Activated naive CD8-positive, alpha-beta T cell treated with anti-CD3 and anti-CD28 coated beads, Interleukin-2, amount 10 ng/mL, durations not matched to agents 7 days and 5 days (primary cell): ENCODE data around the gene LMAN2L. TPM values are rescaled to one million over a fixed set of nuclear protein-coding genes. Genes with fewer than 3 reads are reported as not detected.

ENCODE experiments used
- ATAC-seq: fragments of 150-1000 bp; cut with Tn5 transposase; one replicate; pipeline ENCODE4 v1.10.0; 2021; ENCODE audit warnings: low read depth, moderate library complexity
- POLR2A ChIA-PET: fragments of 350-600 bp; sonication (Branson Sonifier 250); formaldehyde crosslinking; loops from one replicate; lab custom pipeline; 2021; ENCODE audit warnings: antibody characterized with exemption; lab: Charles Lee
- DNase-seq: peaks from one replicate; pipeline ENCODE4 v3.0.0; 2021
- H3K27ac Mint-ChIP-seq: one replicate; pipeline ENCODE4 v1.8.0; 2022; ENCODE audit warnings: mild to moderate bottlenecking, mixed read lengths
- H3K27me3 Mint-ChIP-seq: one replicate; pipeline ENCODE4 v1.8.0; 2022; ENCODE audit warnings: mild to moderate bottlenecking, moderate library complexity, mixed read lengths
- H3K36me3 Mint-ChIP-seq: one replicate; pipeline ENCODE4 v1.8.0; 2021; ENCODE audit warnings: mild to moderate bottlenecking, mixed read lengths
- H3K4me1 Mint-ChIP-seq: one replicate; pipeline ENCODE4 v1.8.0; 2021; ENCODE audit warnings: mixed read lengths
- H3K4me3 Mint-ChIP-seq: one replicate; pipeline ENCODE4 v1.8.0; 2022; ENCODE audit warnings: mild to moderate bottlenecking, moderate library complexity, mixed read lengths
- H3K9me3 Mint-ChIP-seq: one replicate; pipeline ENCODE4 v1.8.0; 2021; ENCODE audit warnings: mixed read lengths
- total RNA-seq, 2 experiments: library from RNA; stranded (reverse); gene quantifications; one replicate each; pipeline ENCODE4 v1.2.3, GENCODE V29; 2021

The LMAN2L gene
- total RNA-seq, 2 experiments from 2014 or later, result 7.2 to 7.3 TPM

- Mint-ChIP-seq H3K9me3 (no peaks in the 10 kb centered on the region), H3K27me3 (peaks cover 9% of the 10 kb centered on the region), H3K36me3 (no peaks in the 10 kb centered on the region), H3K4me1 (no peaks in the 10 kb centered on the region), H3K4me3 (no peak overlapping the region), H3K27ac (no peak overlapping the region)
- ATAC-seq (no peak), DNase-seq (no peak)
- POLR2A ChIA-PET, result no interaction called here
Observed at GRCh38 chr2:96753661-96754282, 13.9 kb upstream of the LMAN2L start.

- Mint-ChIP-seq H3K4me3 (no peak overlapping the region), H3K27ac (no peak overlapping the region), H3K36me3 (no peaks in the 10 kb centered on the region), H3K9me3 (no peaks in the 10 kb centered on the region), H3K4me1 (no peaks in the 10 kb centered on the region), H3K27me3 (peaks cover 9% of the 10 kb centered on the region)
- POLR2A ChIA-PET, result no interaction called here
- no peak for ATAC-seq
- DNase-seq, result no peak
Observed at GRCh38 chr2:96751800-96752199, 11.9 kb upstream of the LMAN2L start.

- ATAC-seq (no peak), DNase-seq (no peak)
- Mint-ChIP-seq H3K36me3 (no peaks in the 10 kb centered on the region), H3K9me3 (no peaks in the 10 kb centered on the region), H3K27ac (no peak overlapping the region), H3K27me3 (peaks cover 12% of the 10 kb centered on the region), H3K4me1 (peaks cover 2% of the 10 kb centered on the region), H3K4me3 (no peak overlapping the region)
- POLR2A ChIA-PET, result no interaction called here
Observed at GRCh38 chr2:96747061-96747617, 7.3 kb upstream of the LMAN2L start.

DNA sequence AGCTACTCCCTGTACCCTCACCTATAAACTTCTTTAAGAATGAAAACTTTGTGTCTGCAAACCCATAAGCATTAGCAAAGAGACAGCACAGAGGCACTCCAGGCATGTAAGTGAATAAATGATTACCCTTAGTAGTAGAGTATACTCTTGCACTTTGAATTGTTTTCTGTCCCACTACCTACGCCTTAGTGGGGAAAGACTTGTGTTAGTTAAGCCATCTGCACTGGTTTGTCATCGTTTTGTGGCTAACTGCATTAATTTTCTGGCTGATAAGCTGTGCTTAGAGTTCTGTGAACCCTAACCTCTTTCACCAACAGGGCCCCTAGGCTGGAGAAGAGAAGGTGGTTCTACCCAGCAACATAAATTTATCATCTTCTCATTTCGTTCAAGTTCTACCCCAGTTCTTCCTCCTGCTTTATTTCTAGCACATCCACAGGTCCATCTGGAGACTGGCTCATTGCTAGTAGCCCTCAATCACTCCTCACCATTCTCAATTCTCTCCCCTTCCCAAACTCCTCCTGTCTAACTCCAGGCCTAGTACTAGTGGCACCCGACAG, 710 bp downstream of the LMAN2L start:
- POLR2A ChIA-PET, result interaction anchor here (0.7 kb wide), 1 partner anchor 99 kb away, joined by 3 read pairs; no protein-coding TSS in a partner anchor
- peaks cover 5% of the 10 kb centered on the region for H3K27me3 Mint-ChIP-seq
- no peaks in the 10 kb centered on the region for H3K9me3 Mint-ChIP-seq
- ATAC-seq, result no peak
- H3K4me3 Mint-ChIP-seq, result peak overlapping the region; percentile 95
- peaks cover 2% of the 10 kb centered on the region for H3K36me3 Mint-ChIP-seq
- peaks cover 19% of the 10 kb centered on the region for H3K4me1 Mint-ChIP-seq
- peak overlapping the region; percentile 88 for H3K27ac Mint-ChIP-seq
- no peak for DNase-seq

- POLR2A ChIA-PET, result no interaction called here
- ATAC-seq, result no peak
- Mint-ChIP-seq H3K27ac (no peak overlapping the region), H3K27me3 (peaks cover 2% of the 10 kb centered on the region), H3K4me3 (no peak overlapping the region), H3K36me3 (peaks cover 7% of the 10 kb centered on the region), H3K9me3 (no peaks in the 10 kb centered on the region), H3K4me1 (peaks cover 18% of the 10 kb centered on the region)
- no peak for DNase-seq
Observed at GRCh38 chr2:96737831-96738230, 2.0 kb downstream of the LMAN2L start.

GRCh38 chr2:96737251-96737650, 2.6 kb downstream of the LMAN2L start:
- no peaks in the 10 kb centered on the region for H3K9me3 Mint-ChIP-seq
- DNase-seq, result no peak
- H3K27me3 Mint-ChIP-seq, result peaks cover 2% of the 10 kb centered on the region
- no peak overlapping the region for H3K4me3 Mint-ChIP-seq
- POLR2A ChIA-PET, result interaction anchor here (0.6 kb wide), 1 partner anchor 370 kb away, joined by 4 read pairs; no protein-coding TSS in a partner anchor
- ATAC-seq, result no peak
- no peak overlapping the region for H3K27ac Mint-ChIP-seq
- H3K4me1 Mint-ChIP-seq, result peaks cover 17% of the 10 kb centered on the region
- H3K36me3 Mint-ChIP-seq, result peaks cover 8% of the 10 kb centered on the region

DNA sequence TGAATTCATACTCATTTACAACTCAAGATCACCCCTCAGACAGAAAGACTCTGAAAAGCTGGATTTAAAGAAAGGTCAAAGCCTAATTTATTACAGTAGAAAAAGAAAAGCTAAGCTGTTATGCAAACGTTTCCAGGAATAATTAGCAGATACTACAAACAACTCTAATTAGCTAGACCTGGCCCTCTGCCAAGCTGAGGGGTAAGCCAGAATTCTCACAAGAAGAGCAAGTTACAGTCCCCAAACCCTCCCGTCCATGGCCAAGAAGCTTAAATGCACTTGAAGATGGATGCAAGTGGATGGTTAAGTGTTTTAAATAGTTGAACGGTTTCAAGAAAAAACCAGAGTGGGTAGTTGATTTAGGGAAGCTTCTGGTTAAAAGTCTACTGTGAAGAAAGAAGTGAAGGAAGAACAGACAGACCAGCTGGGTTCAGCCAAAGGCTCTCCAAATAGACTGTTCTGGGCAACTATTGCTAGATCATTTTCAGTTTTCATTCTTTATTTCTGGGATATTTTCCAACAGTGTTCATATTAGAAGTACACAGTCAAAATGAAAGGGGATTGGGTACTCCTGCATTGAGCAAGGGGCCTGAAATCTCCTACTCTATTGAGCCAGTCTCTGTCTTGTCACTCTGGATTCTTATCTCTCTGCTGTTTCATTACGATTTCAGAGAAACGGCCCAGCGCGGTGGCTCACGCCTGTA, 4.8 kb downstream of the LMAN2L start:
- ATAC-seq (no peak), DNase-seq (no peak)
- POLR2A ChIA-PET, result no interaction called here
- H3K4me3 Mint-ChIP-seq, result no peak overlapping the region
- H3K27ac Mint-ChIP-seq, result no peak overlapping the region
- peaks cover 11% of the 10 kb centered on the region for H3K4me1 Mint-ChIP-seq
- no peaks in the 10 kb centered on the region for H3K9me3 Mint-ChIP-seq
- H3K27me3 Mint-ChIP-seq, result no peaks in the 10 kb centered on the region
- peaks cover 17% of the 10 kb centered on the region for H3K36me3 Mint-ChIP-seq

- H3K27me3 Mint-ChIP-seq, result no peaks in the 10 kb centered on the region
- H3K27ac Mint-ChIP-seq, result no peak overlapping the region
Observed at GRCh38 chr2:96733931-96734330, 5.9 kb downstream of the LMAN2L start.

DNA sequence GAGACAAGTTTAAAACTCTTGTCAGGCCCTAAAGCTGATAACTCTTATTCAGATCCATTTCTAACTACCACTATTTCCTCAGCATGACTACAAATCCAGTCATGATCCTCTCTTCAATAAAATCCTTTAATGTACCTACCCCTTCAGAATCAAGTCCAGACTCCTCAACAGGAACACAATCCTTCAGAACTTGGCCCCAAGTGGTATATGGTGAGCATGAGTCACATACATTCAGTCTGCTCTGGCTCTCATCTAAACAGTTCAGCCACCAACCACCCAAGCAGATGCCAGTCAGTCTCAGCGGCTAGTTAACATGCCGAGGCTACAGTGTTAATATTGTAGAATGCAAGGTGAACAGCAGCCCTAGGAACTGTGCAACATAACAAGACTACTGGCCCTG, 9.7 kb downstream of the LMAN2L start:
- no peaks in the 10 kb centered on the region for H3K4me1 Mint-ChIP-seq

More at GRCh38 chr2:96733931-96734330, 5.9 kb downstream of the LMAN2L start:
- Mint-ChIP-seq H3K4me1 (peaks cover 7% of the 10 kb centered on the region), H3K9me3 (no peaks in the 10 kb centered on the region), H3K4me3 (no peak overlapping the region), H3K36me3 (peaks cover 19% of the 10 kb centered on the region)
- POLR2A ChIA-PET, result interaction anchor here (1.5 kb wide), 1 partner anchor 25 kb away, joined by 4 read pairs; no protein-coding TSS in a partner anchor
- ATAC-seq (no peak), DNase-seq (no peak)

GRCh38 chr2:96729748-96730147, 10.1 kb downstream of the LMAN2L start:
- Mint-ChIP-seq H3K9me3 (no peaks in the 10 kb centered on the region), H3K27me3 (no peaks in the 10 kb centered on the region), H3K4me1 (no peaks in the 10 kb centered on the region), H3K27ac (no peak overlapping the region), H3K4me3 (no peak overlapping the region), H3K36me3 (peaks cover 26% of the 10 kb centered on the region)
- no peak for ATAC-seq
- no peak for DNase-seq
- POLR2A ChIA-PET, result no interaction called here

More for the DNA sequence above, 9.7 kb downstream of the LMAN2L start:
- POLR2A ChIA-PET, result no interaction called here
- no peak overlapping the region for H3K4me3 Mint-ChIP-seq
- no peak overlapping the region for H3K27ac Mint-ChIP-seq
- H3K27me3 Mint-ChIP-seq, result no peaks in the 10 kb centered on the region
- H3K9me3 Mint-ChIP-seq, result no peaks in the 10 kb centered on the region
- no peak for DNase-seq
- no peak for ATAC-seq
- peaks cover 26% of the 10 kb centered on the region for H3K36me3 Mint-ChIP-seq

- Mint-ChIP-seq H3K4me3 (no peak overlapping the region), H3K27me3 (no peaks in the 10 kb centered on the region), H3K36me3 (peaks cover 20% of the 10 kb centered on the region), H3K9me3 (no peaks in the 10 kb centered on the region), H3K27ac (no peak overlapping the region), H3K4me1 (no peaks in the 10 kb centered on the region)
- POLR2A ChIA-PET, result no interaction called here
- ATAC-seq (no peak), DNase-seq (no peak)
Observed at GRCh38 chr2:96727431-96727830, 12.4 kb downstream of the LMAN2L start.

DNA sequence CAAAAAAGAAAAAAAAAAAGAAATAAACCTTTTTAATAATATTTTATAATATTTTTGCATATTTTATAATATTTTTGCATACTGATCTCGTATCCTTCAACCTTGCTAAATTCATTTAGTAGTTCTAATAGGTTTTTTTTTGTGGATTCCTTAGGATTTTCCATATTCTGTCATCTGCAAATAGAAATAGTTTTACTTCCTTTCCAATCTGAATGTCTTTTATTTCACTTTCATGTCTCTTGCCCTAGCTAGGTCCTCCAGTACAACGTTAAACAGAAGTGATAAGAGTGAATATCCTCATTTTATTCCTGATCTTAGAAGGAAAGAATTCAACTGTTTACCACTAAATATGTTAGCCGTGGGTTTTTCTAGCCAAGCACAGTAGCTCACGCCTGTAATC, 13.7 kb downstream of the LMAN2L start:
- no peaks in the 10 kb centered on the region for H3K9me3 Mint-ChIP-seq
- ATAC-seq (no peak), DNase-seq (no peak)
- no peaks in the 10 kb centered on the region for H3K4me1 Mint-ChIP-seq
- POLR2A ChIA-PET, result no interaction called here
- no peak overlapping the region for H3K4me3 Mint-ChIP-seq
- no peak overlapping the region for H3K27ac Mint-ChIP-seq
- no peaks in the 10 kb centered on the region for H3K27me3 Mint-ChIP-seq
- peaks cover 19% of the 10 kb centered on the region for H3K36me3 Mint-ChIP-seq

- POLR2A ChIA-PET, result no interaction called here
- no peaks in the 10 kb centered on the region for H3K4me1 Mint-ChIP-seq
- no peaks in the 10 kb centered on the region for H3K27me3 Mint-ChIP-seq
- peak overlapping the region; percentile 54 for H3K27ac Mint-ChIP-seq
- H3K36me3 Mint-ChIP-seq, result no peaks in the 10 kb centered on the region
- no peaks in the 10 kb centered on the region for H3K9me3 Mint-ChIP-seq
- ATAC-seq (no peak), DNase-seq (no peak)
- H3K4me3 Mint-ChIP-seq, result no peak overlapping the region
Observed at GRCh38 chr2:96716388-96716787, 23.5 kb downstream of the LMAN2L start.
